Endodermal cell (in vitro differentiated cells): ENCODE data around the gene PPBP. TPM values are rescaled to one million over a fixed set of nuclear protein-coding genes. Genes with fewer than 3 reads are reported as not detected.

ENCODE experiments used
- DNase-seq: peaks from one replicate; pipeline ENCODE4 v3.0.0-alpha.2; 2017
- H3K27ac ChIP-seq: 2 replicates; pipeline ENCODE4 v1.5.1; 2013; ENCODE audit warnings: mild to moderate bottlenecking, low read depth, low read length, moderate library complexity
- H3K27me3 ChIP-seq: 2 replicates; pipeline ENCODE4 v1.6.1; 2013; ENCODE audit warnings: mild to moderate bottlenecking, low read length, moderate library complexity; ENCODE audit not compliant: insufficient read depth, control insufficient read depth, poor library complexity, severe bottlenecking
- H3K36me3 ChIP-seq: 2 replicates; pipeline ENCODE4 v1.7.0; 2013; ENCODE audit warnings: mild to moderate bottlenecking, low read length, moderate library complexity; ENCODE audit not compliant: control insufficient read depth, insufficient read depth
- H3K4me1 ChIP-seq: one replicate; pipeline ENCODE4 v1.7.0; 2013; ENCODE audit warnings: low read length; ENCODE audit not compliant: control insufficient read depth, insufficient read depth
- H3K4me3 ChIP-seq: 2 replicates; pipeline ENCODE4 v1.5.1; 2013; ENCODE audit warnings: mild to moderate bottlenecking, low read length, moderate library complexity
- H3K9ac ChIP-seq: 2 replicates; pipeline ENCODE4 v1.6.1; 2013; ENCODE audit warnings: mild to moderate bottlenecking, low read length, moderate library complexity; ENCODE audit not compliant: poor library complexity, severe bottlenecking; ENCODE audit errors: extremely low read depth
- H3K9me3 ChIP-seq: 2 replicates; pipeline ENCODE4 v1.6.1; 2013; ENCODE audit warnings: mild to moderate bottlenecking, low read length, moderate library complexity; ENCODE audit not compliant: control insufficient read depth
- H3K27ac Mint-ChIP-seq: 2 replicates; pipeline ENCODE4 v1.8.0; 2020; ENCODE audit warnings: mixed read lengths
- H3K27me3 Mint-ChIP-seq: 2 replicates; pipeline ENCODE4 v1.8.0; 2021; ENCODE audit warnings: mild to moderate bottlenecking, mixed read lengths; ENCODE audit not compliant: insufficient read depth
- H3K36me3 Mint-ChIP-seq: 2 replicates; pipeline ENCODE4 v1.8.0; 2020; ENCODE audit warnings: low read depth, mixed read lengths
- H3K4me1 Mint-ChIP-seq: 2 replicates; pipeline ENCODE4 v1.8.0; 2020; ENCODE audit warnings: mixed read lengths
- H3K4me3 Mint-ChIP-seq: 2 replicates; pipeline ENCODE4 v1.8.0; 2020; ENCODE audit warnings: mild to moderate bottlenecking, moderate library complexity, mixed read lengths
- H3K9me3 Mint-ChIP-seq: 2 replicates; pipeline ENCODE4 v1.8.0; 2020; ENCODE audit warnings: mild to moderate bottlenecking, mixed read lengths
- CTCF ChIP-seq: fragments of 200-600 bp; sonication (generic); conservative IDR thresholded peaks from 2 replicates; pipeline ENCODE4 v1.5.0; 2021; ENCODE audit warnings: antibody characterized with exemption, mild to moderate bottlenecking
- WGBS, 2 experiments: methylation state at CpG; one replicate each; pipeline versions ENCODE4 v1.1.5 to v1.1.7; 2013; ENCODE audit warnings: missing lambda C conversion rate in 2 of 2, mixed read lengths in 1 of 2; ENCODE audit not compliant: insufficient coverage in 1 of 2, insufficient read length in 1 of 2; 5-methylcytosine and 5-hydroxymethylcytosine counted together
- total RNA-seq, 2 donors: library from RNA; stranded (reverse); fragmentation: NEBNext Ultra II Directional in 1 of 2; extraction: Animal tissue kit (Norgen Biotek cat#: 25700) in 1 of 2; gene quantifications; 2 replicates in 1 of 2; 3 replicates in 1 of 2; pipeline ENCODE4 v1.2.1, GENCODE V29; 2021

PPBP gene
- total RNA-seq, 2 donors from 2014 or later, result not detected

GRCh38 chr4:73979407-73979957 lies 8.5 kb downstream of the PPBP start:
- Histone ChIP-seq H3K4me1 (no peaks in the 10 kb centered on the region), H3K27ac (no peak overlapping the region), H3K27me3 (no peaks in the 10 kb centered on the region), H3K4me3 (no peak overlapping the region), H3K9me3 (no peaks in the 10 kb centered on the region), H3K36me3 (no peaks in the 10 kb centered on the region), H3K9ac (no peak overlapping the region)
- peaks cover 16% of the 10 kb centered on the region for H3K4me1 Mint-ChIP-seq
- H3K36me3 Mint-ChIP-seq, result no peaks in the 10 kb centered on the region
- H3K27me3 Mint-ChIP-seq, result peaks cover 20% of the 10 kb centered on the region
- H3K27ac Mint-ChIP-seq, result no peak overlapping the region
- no peak for TF ChIP-seq CTCF
- H3K9me3 Mint-ChIP-seq, result peaks cover 3% of the 10 kb centered on the region
- DNase-seq, result no peak
- no peak overlapping the region for H3K4me3 Mint-ChIP-seq
- 90% methylated on average over 2 of the region's 3 CpGs; no CpG with 5 or more reads in 1 of the 2 experiments for WGBS, 2 experiments

GRCh38 chr4:73978886-73979285 lies 9.1 kb downstream of the PPBP start:
- Mint-ChIP-seq H3K4me3 (no peak overlapping the region), H3K36me3 (no peaks in the 10 kb centered on the region), H3K27me3 (peaks cover 20% of the 10 kb centered on the region), H3K27ac (no peak overlapping the region), H3K4me1 (peaks cover 16% of the 10 kb centered on the region), H3K9me3 (peaks cover 3% of the 10 kb centered on the region)
- DNase-seq, result no peak
- Histone ChIP-seq H3K9ac (no peak overlapping the region), H3K4me3 (no peak overlapping the region), H3K27ac (no peak overlapping the region), H3K27me3 (no peaks in the 10 kb centered on the region), H3K4me1 (no peaks in the 10 kb centered on the region), H3K36me3 (no peaks in the 10 kb centered on the region), H3K9me3 (no peaks in the 10 kb centered on the region)
- TF ChIP-seq CTCF, result no peak

GRCh38 chr4:73976716-73977115 lies 11.3 kb downstream of the PPBP start:
- Histone ChIP-seq H3K4me1 (no peaks in the 10 kb centered on the region), H3K9me3 (no peaks in the 10 kb centered on the region), H3K9ac (no peak overlapping the region), H3K4me3 (no peak overlapping the region), H3K27ac (no peak overlapping the region), H3K36me3 (no peaks in the 10 kb centered on the region), H3K27me3 (no peaks in the 10 kb centered on the region)
- peaks cover 3% of the 10 kb centered on the region for H3K9me3 Mint-ChIP-seq
- no peaks in the 10 kb centered on the region for H3K36me3 Mint-ChIP-seq
- WGBS, 2 experiments, result 87 to 100% methylated on average over 1 to 4 of the region's 4 CpGs
- H3K27me3 Mint-ChIP-seq, result peaks cover 13% of the 10 kb centered on the region
- H3K4me1 Mint-ChIP-seq, result peaks cover 11% of the 10 kb centered on the region
- H3K27ac Mint-ChIP-seq, result no peak overlapping the region
- no peak for DNase-seq
- TF ChIP-seq CTCF, result no peak
- no peak overlapping the region for H3K4me3 Mint-ChIP-seq
